Memory B cell (primary cell): ENCODE measurements around the gene NMRAL1.

Experiments
- ATAC-seq: fragments of 150-1000 bp; cut with Tn5 transposase; 2 replicates; pipeline ENCODE4 v1.10.0; 2021; ENCODE audit warnings: low read depth, mild to moderate bottlenecking, moderate library complexity
- DNase-seq, 2 donors: peaks; one replicate each; pipeline ENCODE4 v3.0.0; 2022; ENCODE audit warnings: low spot score in 2 of 2
- H3K27ac Mint-ChIP-seq: one replicate; pipeline ENCODE4 v1.8.0; 2022; ENCODE audit warnings: mild to moderate bottlenecking, moderate library complexity, mixed read lengths
- H3K27me3 Mint-ChIP-seq: one replicate; pipeline ENCODE4 v1.8.0; 2022; ENCODE audit warnings: mixed read lengths
- H3K36me3 Mint-ChIP-seq: one replicate; pipeline ENCODE4 v1.8.0; 2022; ENCODE audit warnings: mild to moderate bottlenecking, mixed read lengths
- H3K4me1 Mint-ChIP-seq: one replicate; pipeline ENCODE4 v1.8.0; 2022; ENCODE audit warnings: mixed read lengths
- H3K4me3 Mint-ChIP-seq: one replicate; pipeline ENCODE4 v1.8.0; 2022; ENCODE audit warnings: mild to moderate bottlenecking, moderate library complexity, mixed read lengths
- H3K9me3 Mint-ChIP-seq: one replicate; pipeline ENCODE4 v1.8.0; 2022; ENCODE audit warnings: mixed read lengths

The NMRAL1 gene

DNA sequence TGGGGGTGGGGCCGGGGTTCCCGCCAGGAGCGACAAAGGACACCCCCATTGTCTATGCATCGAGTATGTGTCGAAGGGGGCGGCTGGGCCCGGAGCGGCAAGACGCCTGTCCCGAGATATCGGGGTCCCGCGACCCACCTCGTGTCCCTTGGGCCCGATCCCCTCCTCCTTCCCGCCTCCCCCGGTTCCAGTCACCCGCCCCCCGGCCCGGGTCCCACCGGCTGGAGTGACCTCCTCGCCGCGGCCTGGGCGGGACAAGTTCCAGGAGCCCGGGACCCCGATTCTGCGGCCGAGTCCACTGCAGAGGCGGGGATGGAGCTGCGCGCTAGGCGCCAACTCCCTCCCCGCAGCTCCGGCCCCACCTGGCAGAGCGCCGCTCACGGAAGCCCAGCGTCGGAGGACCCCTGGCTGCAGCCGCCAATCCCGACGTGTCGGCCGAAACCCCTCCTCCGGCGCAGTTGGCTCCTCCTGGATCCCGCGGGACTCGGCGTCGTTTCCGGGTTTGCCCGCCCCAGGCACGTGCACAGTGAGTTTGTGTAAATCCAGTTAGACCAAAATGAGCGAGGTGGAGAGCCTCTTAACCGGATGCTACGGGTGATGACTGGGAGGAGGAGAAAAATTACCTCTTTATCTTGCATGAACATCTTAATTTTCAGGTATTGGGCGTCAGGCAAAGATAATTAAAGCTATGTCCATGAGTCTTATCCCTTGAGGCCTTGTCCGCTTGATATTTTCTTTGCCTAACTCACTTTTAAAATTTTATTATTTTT lies at the start of gene NMRAL1:
Gene NMRAL1, minus strand, starts transcription at position 434 of the 770 bp plus-strand sequence. CDS start 493 bp downstream, outside the sequence.
- no peaks in the 10 kb centered on the region for H3K27me3 Mint-ChIP-seq

GRCh38 chr16:4523686-4524085 lies 49.3 kb upstream of the NMRAL1 start:
- Mint-ChIP-seq H3K27me3 (no peaks in the 10 kb centered on the region), H3K36me3 (peaks cover 9% of the 10 kb centered on the region), H3K27ac (no peak overlapping the region)

More for the DNA sequence above, at the start of gene NMRAL1:
- Mint-ChIP-seq H3K4me3 (peak within 1 kb of the TSS; percentile 85), H3K4me1 (peaks cover 15% of the 10 kb centered on the region), H3K36me3 (peaks cover 2% of the 10 kb centered on the region), H3K27ac (peak within 1 kb of the TSS; percentile 82), H3K9me3 (no peaks in the 10 kb centered on the region)
- peak; percentile 70 to 71 for DNase-seq
- ATAC-seq = peak; percentile 51

DNA sequence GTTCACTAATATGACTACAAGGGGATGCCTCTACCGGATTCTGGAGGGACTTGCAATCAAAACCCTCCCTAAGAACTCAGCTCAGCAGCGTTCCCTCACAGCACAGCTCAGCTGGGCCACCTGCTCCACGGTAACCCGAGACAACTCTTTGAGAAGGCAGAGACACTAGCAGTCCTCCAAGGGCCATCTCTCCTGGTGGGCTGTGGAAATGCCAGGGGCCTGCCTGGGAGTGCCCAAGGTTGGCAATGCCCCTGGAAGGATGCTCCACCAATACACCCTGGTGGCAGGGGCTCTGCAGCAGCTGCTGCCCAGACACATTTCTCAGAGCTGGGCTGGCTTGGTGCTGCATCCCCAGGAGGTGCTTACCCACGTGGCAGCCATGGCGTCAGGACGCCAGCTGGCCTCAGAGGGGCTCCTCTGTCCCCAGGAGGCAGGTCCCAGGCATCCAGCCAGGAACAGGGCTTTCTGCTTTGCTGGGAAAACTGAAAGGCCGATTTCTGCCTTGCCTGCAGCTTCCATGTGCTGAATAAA lies 47.7 kb upstream of the NMRAL1 start:
- H3K4me3 Mint-ChIP-seq = no peak overlapping the region
- no peak overlapping the region for H3K27ac Mint-ChIP-seq
- no peak for ATAC-seq
- H3K36me3 Mint-ChIP-seq = peaks cover 9% of the 10 kb centered on the region
- peaks cover 1% of the 10 kb centered on the region for H3K9me3 Mint-ChIP-seq
- DNase-seq = no peak
- H3K4me1 Mint-ChIP-seq = peaks cover 9% of the 10 kb centered on the region
- H3K27me3 Mint-ChIP-seq = no peaks in the 10 kb centered on the region

More at GRCh38 chr16:4523686-4524085, 49.3 kb upstream of the NMRAL1 start:
- ATAC-seq = no peak
- H3K4me1 Mint-ChIP-seq = peaks cover 12% of the 10 kb centered on the region
- H3K4me3 Mint-ChIP-seq = no peak overlapping the region
- no peak for DNase-seq
- H3K9me3 Mint-ChIP-seq = peaks cover 1% of the 10 kb centered on the region

GRCh38 chr16:4520913-4521312 lies 46.5 kb upstream of the NMRAL1 start:
- Mint-ChIP-seq H3K27me3 (no peaks in the 10 kb centered on the region), H3K4me1 (peaks cover 9% of the 10 kb centered on the region), H3K36me3 (peaks cover 8% of the 10 kb centered on the region), H3K27ac (no peak overlapping the region), H3K9me3 (no peaks in the 10 kb centered on the region), H3K4me3 (no peak overlapping the region)
- DNase-seq (no peak), ATAC-seq (no peak)

- H3K9me3 Mint-ChIP-seq = no peaks in the 10 kb centered on the region
These were observed 45.0 kb upstream of the NMRAL1 start for GRCh38 chr16:4519274-4520058.

DNA sequence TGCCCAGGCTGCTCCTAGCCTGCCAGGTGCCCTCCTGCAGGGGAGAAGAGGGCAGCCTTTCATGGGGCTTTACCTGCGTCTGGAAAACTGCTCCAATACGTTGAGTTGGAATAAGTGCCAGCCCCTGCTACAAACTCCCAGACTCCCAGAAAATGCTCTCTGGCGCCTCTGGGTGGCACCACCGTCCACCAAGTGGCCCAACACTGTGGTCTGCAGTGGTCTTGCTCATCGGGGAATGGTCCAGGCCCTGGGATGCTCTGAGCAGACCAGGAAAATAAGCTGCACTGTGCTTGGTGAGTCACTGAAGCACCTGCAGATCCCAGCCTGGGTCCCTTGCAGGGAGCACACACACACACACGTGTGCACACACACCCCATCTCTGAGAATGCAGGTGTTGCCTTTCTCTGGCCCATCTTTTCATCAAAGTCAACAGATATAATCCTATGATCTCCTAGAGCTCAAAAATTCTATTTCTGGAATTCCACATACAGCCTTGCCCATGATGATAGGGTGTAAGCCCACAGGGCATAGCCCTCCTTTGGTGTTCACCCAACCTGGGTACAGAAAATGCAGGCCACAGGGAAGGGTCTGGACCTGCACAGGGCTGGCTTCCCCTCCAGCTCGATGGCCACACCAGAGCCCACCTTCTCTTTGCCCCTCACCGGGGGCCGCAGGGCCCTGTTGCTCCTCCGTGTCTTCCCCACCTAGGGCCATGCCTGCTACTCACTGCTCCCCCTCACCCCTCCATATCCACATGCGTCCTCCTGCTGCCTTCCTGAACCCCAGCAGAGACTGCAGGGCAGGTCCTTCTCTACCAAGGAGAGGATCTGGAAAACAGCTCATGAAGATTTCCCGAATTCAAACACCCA lies 43.6 kb upstream of the NMRAL1 start:
- Mint-ChIP-seq H3K4me1 (peaks cover 21% of the 10 kb centered on the region), H3K4me3 (no peak overlapping the region), H3K9me3 (no peaks in the 10 kb centered on the region), H3K27me3 (no peaks in the 10 kb centered on the region), H3K27ac (no peak overlapping the region), H3K36me3 (no peaks in the 10 kb centered on the region)
- ATAC-seq = no peak
- no peak for DNase-seq

More at GRCh38 chr16:4519274-4520058, 45.0 kb upstream of the NMRAL1 start:
- Mint-ChIP-seq H3K4me3 (no peak overlapping the region), H3K4me1 (peaks cover 23% of the 10 kb centered on the region), H3K36me3 (peaks cover 8% of the 10 kb centered on the region), H3K27ac (no peak overlapping the region), H3K27me3 (no peaks in the 10 kb centered on the region)
- ATAC-seq (no peak), DNase-seq (no peak)

GRCh38 chr16:4515611-4516233 lies 41.3 kb upstream of the NMRAL1 start:
- H3K4me1 Mint-ChIP-seq = peaks cover 21% of the 10 kb centered on the region
- peaks cover 11% of the 10 kb centered on the region for H3K36me3 Mint-ChIP-seq
- no peaks in the 10 kb centered on the region for H3K9me3 Mint-ChIP-seq
- H3K27me3 Mint-ChIP-seq = no peaks in the 10 kb centered on the region
- DNase-seq (no peak), ATAC-seq (peak; percentile 85)
- peak overlapping the region; percentile 80 for H3K27ac Mint-ChIP-seq
- H3K4me3 Mint-ChIP-seq = peak overlapping the region; percentile 64

GRCh38 chr16:4514606-4515005 lies 40.2 kb upstream of the NMRAL1 start:
- peak overlapping the region; percentile 80 for H3K27ac Mint-ChIP-seq
- no peak for ATAC-seq
- H3K9me3 Mint-ChIP-seq = no peaks in the 10 kb centered on the region
- peak overlapping the region; percentile 64 for H3K4me3 Mint-ChIP-seq
- peaks cover 21% of the 10 kb centered on the region for H3K4me1 Mint-ChIP-seq
- H3K27me3 Mint-ChIP-seq = no peaks in the 10 kb centered on the region
- no peak for DNase-seq
- H3K36me3 Mint-ChIP-seq = peaks cover 15% of the 10 kb centered on the region

DNA sequence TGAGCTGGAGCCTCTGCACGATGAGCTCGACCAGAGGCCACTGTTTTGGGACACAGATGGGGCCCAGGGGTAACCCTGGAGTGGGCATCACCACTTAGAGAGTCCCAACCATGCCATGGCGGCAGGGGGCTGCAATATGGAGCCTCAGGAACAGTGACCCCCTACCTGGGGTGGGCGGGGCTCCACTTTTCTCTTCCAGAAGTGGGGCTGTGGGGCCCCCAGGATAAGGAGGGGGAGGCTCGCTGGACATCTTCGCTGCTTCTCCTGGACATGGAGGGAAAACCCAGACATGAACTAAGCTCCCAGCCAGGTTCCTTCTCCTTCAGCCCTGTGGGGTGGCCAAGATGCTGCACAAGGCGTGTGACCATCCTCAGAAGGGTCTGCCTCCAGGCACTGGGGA lies 39.5 kb upstream of the NMRAL1 start:
- DNase-seq (no peak), ATAC-seq (no peak)
- no peak overlapping the region for H3K27ac Mint-ChIP-seq
- H3K36me3 Mint-ChIP-seq = peaks cover 15% of the 10 kb centered on the region
- no peaks in the 10 kb centered on the region for H3K27me3 Mint-ChIP-seq
- no peaks in the 10 kb centered on the region for H3K9me3 Mint-ChIP-seq
- no peak overlapping the region for H3K4me3 Mint-ChIP-seq
- peaks cover 21% of the 10 kb centered on the region for H3K4me1 Mint-ChIP-seq

GRCh38 chr16:4513086-4513860 lies 38.8 kb upstream of the NMRAL1 start:
- H3K27me3 Mint-ChIP-seq = no peaks in the 10 kb centered on the region
- no peak overlapping the region for H3K27ac Mint-ChIP-seq
- H3K9me3 Mint-ChIP-seq = no peaks in the 10 kb centered on the region
- peaks cover 17% of the 10 kb centered on the region for H3K4me1 Mint-ChIP-seq
- H3K36me3 Mint-ChIP-seq = peaks cover 15% of the 10 kb centered on the region
- no peak overlapping the region for H3K4me3 Mint-ChIP-seq
- DNase-seq (no peak), ATAC-seq (no peak)

- H3K27ac Mint-ChIP-seq = peak overlapping the region; percentile 78
- DNase-seq (no peak), ATAC-seq (no peak)
- peaks cover 17% of the 10 kb centered on the region for H3K4me1 Mint-ChIP-seq
- H3K27me3 Mint-ChIP-seq = no peaks in the 10 kb centered on the region
- no peak overlapping the region for H3K4me3 Mint-ChIP-seq
- H3K36me3 Mint-ChIP-seq = peaks cover 22% of the 10 kb centered on the region
- no peaks in the 10 kb centered on the region for H3K9me3 Mint-ChIP-seq
These were observed 38.0 kb upstream of the NMRAL1 start for GRCh38 chr16:4512473-4512872.

GRCh38 chr16:4511441-4512082 lies 37.1 kb upstream of the NMRAL1 start:
- H3K27me3 Mint-ChIP-seq = no peaks in the 10 kb centered on the region
- ATAC-seq (no peak), DNase-seq (no peak)
- H3K4me1 Mint-ChIP-seq = peaks cover 17% of the 10 kb centered on the region
- peaks cover 22% of the 10 kb centered on the region for H3K36me3 Mint-ChIP-seq
- H3K9me3 Mint-ChIP-seq = no peaks in the 10 kb centered on the region
- peak overlapping the region; percentile 78 for H3K27ac Mint-ChIP-seq
- no peak overlapping the region for H3K4me3 Mint-ChIP-seq
